Transverse colon (tissue), 4 donors: ENCODE measurements around the gene THAP7. TPM values are rescaled to one million over a fixed set of nuclear protein-coding genes. Genes with fewer than 3 reads are reported as not detected.
"Not testable (repeated sequence)": the region's sequence is repeated elsewhere in the genome, so short reads cannot be mapped to it uniquely, and the experiment has no call there.

Source experiments
- DNase-seq: peaks from one replicate; pipeline ENCODE4 v3.0.0-alpha.2; 2019
- H3K27ac ChIP-seq, 4 donors: fragments of 200-600 bp; sonication (generic); 2 replicates each; pipeline ENCODE4 v1.5.1; 2016 to 2018; ENCODE audit warnings: inconsistent platforms in 4 of 4
- H3K27me3 ChIP-seq: fragments of 200-600 bp; sonication (generic); 2 replicates; pipeline ENCODE4 v1.5.1; 2017; ENCODE audit warnings: inconsistent platforms
- H3K36me3 ChIP-seq, 4 donors: fragments of 200-600 bp; sonication (generic); 2 replicates each; pipeline ENCODE4 v1.5.1; 2017 to 2019; ENCODE audit warnings: inconsistent platforms in 4 of 4
- H3K4me1 ChIP-seq, 4 donors: fragments of 200-600 bp; sonication (generic); 2 replicates each; pipeline ENCODE4 v1.5.1; 2017 to 2020; ENCODE audit warnings: inconsistent platforms in 4 of 4
- H3K4me3 ChIP-seq, 4 donors: fragments of 200-600 bp; sonication (generic); 1 replicate in 1 of 4; 2 replicates in 3 of 4; pipeline versions ENCODE4 v1.5.1 to v1.6.1; 2017 to 2019; ENCODE audit warnings: inconsistent platforms in 4 of 4
- H3K9me3 ChIP-seq, 2 donors: fragments of 200-600 bp; sonication (generic); 2 replicates each; pipeline ENCODE4 v1.5.1; 2017 to 2019; ENCODE audit warnings: inconsistent platforms in 2 of 2
- CTCF ChIP-seq, 5 experiments: fragments of 200-600 bp in 3 of 5; fragments of 450-650 bp in 2 of 5; sonication (generic) in 3 of 5; IDR thresholded peaks; 1 replicate in 2 of 5; 2 replicates in 3 of 5; pipeline ENCODE4 v1.5.1; 2016 to 2017; ENCODE audit warnings: antibody characterized with exemption in 5 of 5, inconsistent platforms in 3 of 5, mild to moderate bottlenecking in 2 of 5, moderate library complexity in 1 of 5
- EP300 ChIP-seq: sonication (generic); formaldehyde crosslinking; IDR thresholded peaks from one replicate; pipeline ENCODE4 v1.6.1; 2017; ENCODE audit warnings: antibody characterized with exemption, low read depth
- POLR2A ChIP-seq: fragments of 450-650 bp; IDR thresholded peaks from one replicate; pipeline ENCODE4 v1.6.1; 2016; ENCODE audit warnings: antibody characterized with exemption, mild to moderate bottlenecking, moderate library complexity
- POLR2AphosphoS5 ChIP-seq, 3 donors: sonication (generic); formaldehyde crosslinking; IDR thresholded peaks; one replicate each; pipeline ENCODE4 v1.6.1; 2016; ENCODE audit warnings: antibody characterized with exemption in 3 of 3
- WGBS, 2 donors: methylation state at CpG; one replicate each; pipeline ENCODE4 v1.1.5; 2018; ENCODE audit warnings: low coverage in 1 of 2; 5-methylcytosine and 5-hydroxymethylcytosine counted together
- in situ Hi-C, 4 donors: fragments of 200-750 bp; cut with MboI; loops; one replicate each; pipeline versions ENCODE4 v1.15.0 to v1.15.1; 2017; ENCODE audit warnings: low sequenced_read_pairs in 3 of 4, low pct_ligation_motif_present in 1 of 4, low pct_unique_long_range_greater_than_20kb in 1 of 4
- intact Hi-C: fragments of 100-400 bp; cut with DNase I; formaldehyde crosslinking; loops from one replicate; pipeline ENCODE4 v1.15.1; 2023; ENCODE audit warnings: low total_unique reads
- total RNA-seq, 4 donors: library from RNA; depleted of rRNA; stranded (reverse); fragments of >200 nt; gene quantifications; one replicate each; pipeline ENCODE4 v1.1.0, GENCODE V29; 2016

THAP7 gene
- total RNA-seq, 4 donors from 2014 or later = 27.0 to 51.5 (median 32.7) TPM

DNA sequence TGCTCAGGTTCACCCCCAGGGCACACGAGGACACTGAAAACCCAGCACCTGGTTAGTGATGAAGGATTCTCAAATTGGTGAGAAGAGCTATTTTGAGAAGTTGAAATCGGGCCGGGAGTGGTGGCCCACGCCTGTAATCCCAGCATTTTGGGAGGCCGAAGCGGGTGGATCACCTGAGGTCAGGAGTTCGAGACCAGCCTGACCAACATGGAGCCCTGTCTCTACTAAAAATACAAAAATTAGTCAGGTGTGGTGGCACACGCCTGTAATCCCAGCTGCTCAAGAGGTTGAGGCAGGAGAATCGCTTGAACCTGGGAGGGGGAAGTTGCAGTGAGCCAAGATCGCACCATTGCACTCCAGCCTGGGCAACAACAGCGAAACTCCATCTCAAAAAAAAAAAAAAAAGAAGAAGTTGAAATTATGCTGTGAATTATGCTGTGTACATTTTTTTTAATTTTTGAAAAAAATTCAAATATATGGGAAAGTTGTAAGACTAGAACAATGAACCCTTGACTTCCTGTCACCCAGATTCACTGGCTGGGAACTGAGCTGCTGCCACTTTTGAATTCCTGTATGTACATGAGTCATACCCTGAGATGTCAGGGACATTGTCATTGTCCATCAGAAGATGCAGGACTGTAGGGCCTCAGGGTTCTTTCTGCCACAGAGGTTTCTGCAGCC is 29.8 kb downstream of the THAP7 start:
- in situ Hi-C loops = loop anchor here in 1 of 4 donors (25.0 kb wide), 1 partner anchor 90 kb away; no protein-coding TSS in a partner anchor
- intact Hi-C loops, H3K36me3 ChIP-seq, H3K9me3 ChIP-seq, H3K27ac ChIP-seq, H3K4me3 ChIP-seq, DNase-seq, H3K27me3 ChIP-seq: not testable (repeated sequence)
- H3K4me1 ChIP-seq = peaks cover 0 to 14% (median 10%) of the 10 kb centered on the region in 4 donors
- WGBS, 2 donors = 76 to 89% methylated on average over 3 to 11 of the region's 11 CpGs

GRCh38 chr22:20970939-20971657 is 30.8 kb downstream of the THAP7 start:
- intact Hi-C loops = no loop called here
- no peak for DNase-seq
- H3K36me3 ChIP-seq = no peaks in the 10 kb centered on the region
- TF ChIP-seq POLR2AphosphoS5 (IDR thresholded peaks at IDR 0.05) (no peak), EP300 (no peak), CTCF (IDR thresholded peaks at IDR 0.05) (no peak), POLR2A (no peak)
- in situ Hi-C loops = loop anchor here in 1 of 4 donors (25.0 kb wide), 1 partner anchor 91 kb away; no protein-coding TSS in a partner anchor
- H3K9me3 ChIP-seq = no peaks in the 10 kb centered on the region
- no peaks in the 10 kb centered on the region for H3K27me3 ChIP-seq
- H3K4me3 ChIP-seq = no peak overlapping the region
- H3K27ac ChIP-seq = no peak overlapping the region
- 67% methylated on average over 4 of the region's 4 CpGs; no CpG with 5 or more reads in 1 of the 2 donors for WGBS, 2 donors
- H3K4me1 ChIP-seq = peaks cover 6 to 24% (median 20%) of the 10 kb centered on the region in 4 donors

DNA sequence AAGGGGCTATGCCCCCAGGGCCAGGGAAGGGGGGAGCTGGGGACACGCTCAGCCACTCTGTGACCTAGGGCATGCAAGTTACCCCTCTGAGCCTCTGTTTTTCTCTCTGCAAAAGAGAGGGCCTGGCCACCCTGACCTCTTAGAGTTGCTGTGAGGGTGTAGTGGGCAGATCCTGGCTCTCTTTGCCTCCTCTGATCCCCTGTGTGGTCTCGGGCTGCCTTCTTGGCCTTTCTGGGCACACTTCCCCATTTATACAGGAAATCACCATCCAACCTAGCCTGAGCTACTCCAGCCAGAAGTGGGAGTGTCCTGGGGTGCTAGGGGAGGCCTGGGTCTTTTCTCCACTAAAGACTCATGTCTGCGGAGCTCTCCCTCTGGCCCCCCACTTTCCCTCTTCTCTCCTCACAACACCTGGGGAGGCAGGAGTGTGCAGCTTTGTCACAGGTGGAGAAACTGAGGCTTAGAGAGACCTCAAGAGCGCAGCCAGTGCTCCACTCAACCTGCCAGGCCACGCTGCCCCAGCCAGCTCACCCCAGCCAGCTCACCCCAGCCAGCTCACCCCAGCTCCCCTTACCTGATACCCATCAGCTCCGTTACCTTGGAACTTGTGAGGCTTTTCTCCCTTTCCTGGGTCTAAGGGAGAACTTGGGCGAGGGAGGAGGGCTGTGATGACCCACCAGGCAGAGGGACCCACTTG is 33.5 kb downstream of the THAP7 start:
- DNase-seq = no peak
- in situ Hi-C loops = loop anchor here in 1 of 4 donors (25.0 kb wide), 1 partner anchor 94 kb away; no protein-coding TSS in a partner anchor
- Histone ChIP-seq H3K9me3 (no peaks in the 10 kb centered on the region), H3K27me3 (peaks cover 14% of the 10 kb centered on the region), H3K4me3 (no peak overlapping the region), H3K4me1 (peaks cover 10 to 46% (median 43%) of the 10 kb centered on the region in 4 donors), H3K36me3 (no peaks in the 10 kb centered on the region), H3K27ac (peak overlapping the region in 2 of 4 donors; percentile 18 to 54)
- 60 to 89% methylated on average over 1 to 7 of the region's 7 CpGs for WGBS, 2 donors
- intact Hi-C loops = no loop called here
- TF ChIP-seq POLR2A (no peak), POLR2AphosphoS5 (IDR thresholded peaks at IDR 0.05) (no peak), CTCF (IDR thresholded peaks at IDR 0.05) (no peak), EP300 (no peak)

GRCh38 chr22:20967697-20968211 is 34.2 kb downstream of the THAP7 start:
- intact Hi-C loops = no loop called here
- WGBS, 2 donors = 72% methylated on average over 19 of the region's 19 CpGs; no CpG with 5 or more reads in 1 of the 2 donors

More at GRCh38 chr22:20967697-20968211, 34.2 kb downstream of the THAP7 start:
- TF ChIP-seq POLR2A (no peak), POLR2AphosphoS5 (IDR thresholded peaks at IDR 0.05) (no peak), EP300 (no peak), CTCF (IDR thresholded peaks at IDR 0.05) (no peak)
- no peak overlapping the region for H3K4me3 ChIP-seq
- in situ Hi-C loops = loop anchor here in 1 of 4 donors (25.0 kb wide), 1 partner anchor 95 kb away; no protein-coding TSS in a partner anchor
- H3K9me3 ChIP-seq = no peaks in the 10 kb centered on the region
- peaks cover 14% of the 10 kb centered on the region for H3K27me3 ChIP-seq
- H3K4me1 ChIP-seq = peaks cover 10 to 46% (median 44%) of the 10 kb centered on the region in 4 donors
- H3K36me3 ChIP-seq = no peaks in the 10 kb centered on the region
- peak overlapping the region; percentile 84 to 94 (median 91) for H3K27ac ChIP-seq
- no peak for DNase-seq
